GM21825 (cell line): ENCODE results near the gene TIPARP.
"Not testable (repeated sequence)": the region's sequence is repeated elsewhere in the genome, so short reads cannot be mapped to it uniquely, and the experiment has no call there.

Experiments
- ATAC-seq: cut with Tn5 transposase; IDR thresholded peaks from one replicate; pipeline ENCODE4 v1.9.1; 2021; ENCODE audit warnings: mild to moderate bottlenecking, moderate library complexity; ENCODE audit not compliant: unreplicated experiment

TIPARP gene

DNA sequence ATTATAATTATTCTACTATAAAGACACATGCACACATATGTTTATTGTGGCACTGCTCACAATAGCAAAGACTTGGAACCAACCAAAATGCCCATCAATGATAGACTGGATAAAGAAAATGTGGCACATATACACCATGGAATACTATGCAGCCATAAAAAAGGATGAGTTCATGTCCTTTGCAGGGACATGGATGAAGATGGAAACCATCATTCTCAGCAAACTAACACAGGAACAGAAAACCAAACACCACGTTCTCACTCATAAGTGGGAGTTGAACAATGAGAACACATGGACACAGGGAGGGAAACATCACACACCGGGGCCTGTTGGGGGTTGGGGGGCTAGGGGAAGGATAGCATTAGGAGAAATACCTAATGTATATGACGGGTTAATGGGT lies 62.7 kb downstream of the TIPARP start:
- ATAC-seq: not testable (repeated sequence)

DNA sequence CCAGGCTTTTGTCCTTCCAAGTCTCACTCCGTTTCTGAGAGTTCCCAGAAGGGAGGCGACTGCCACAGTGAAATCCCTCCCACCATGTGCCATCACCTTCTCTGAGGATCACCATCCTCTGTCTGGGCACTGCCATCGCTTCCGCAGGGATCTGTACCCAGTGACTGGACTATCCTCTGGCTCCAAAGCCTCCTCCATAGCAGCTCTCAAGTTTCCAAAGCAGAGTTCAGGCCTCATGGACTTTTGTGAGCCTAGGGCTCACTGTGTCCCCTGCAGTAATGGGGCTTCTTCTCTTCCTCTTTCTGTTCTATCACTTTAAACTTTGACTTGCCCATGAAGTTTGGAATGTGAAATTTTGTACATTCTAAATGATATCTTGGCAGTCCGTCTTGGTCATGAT lies 63.9 kb downstream of the TIPARP start:
- no peak for ATAC-seq

DNA sequence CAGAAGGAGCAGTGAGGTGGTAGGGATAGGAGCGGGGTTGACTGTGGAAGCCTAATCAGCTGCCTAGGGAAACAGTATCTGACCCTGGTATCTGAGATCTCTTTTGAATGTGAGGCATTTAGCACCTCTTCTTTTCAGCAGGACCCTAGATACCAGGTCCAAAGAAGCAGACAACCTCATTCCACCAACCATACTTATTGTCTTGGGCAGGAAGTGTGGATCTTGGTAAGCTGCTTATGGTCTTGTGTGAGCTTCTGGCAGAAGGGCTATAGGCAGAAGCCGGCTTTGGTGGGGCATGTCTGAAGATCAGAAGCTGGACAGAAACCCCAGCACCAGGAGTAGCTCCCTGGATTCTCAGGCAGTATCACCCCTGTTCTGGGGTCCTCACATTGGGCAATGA lies 65.6 kb downstream of the TIPARP start:
- no peak for ATAC-seq

DNA sequence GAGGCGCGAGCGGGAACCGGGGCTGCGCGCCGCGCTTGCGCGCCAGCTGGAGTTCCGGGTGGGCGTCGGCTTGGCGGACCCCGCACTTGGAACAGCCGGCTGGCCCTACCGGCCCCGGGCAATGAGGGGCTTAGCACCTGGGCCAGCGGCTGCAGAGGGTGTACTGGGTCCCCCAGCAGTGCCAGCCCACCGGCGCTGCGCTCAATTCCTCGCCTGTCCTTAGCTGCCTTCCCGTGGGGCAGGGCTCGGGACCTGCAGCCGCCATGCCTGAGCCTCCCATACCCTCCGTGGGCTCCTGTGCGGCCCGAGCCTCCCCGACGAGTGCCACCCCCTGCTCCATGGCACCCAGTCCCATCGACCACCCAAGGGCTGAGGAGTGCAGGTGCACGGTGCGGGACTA lies 66.2 kb downstream of the TIPARP start:
- not testable (repeated sequence) for ATAC-seq

DNA sequence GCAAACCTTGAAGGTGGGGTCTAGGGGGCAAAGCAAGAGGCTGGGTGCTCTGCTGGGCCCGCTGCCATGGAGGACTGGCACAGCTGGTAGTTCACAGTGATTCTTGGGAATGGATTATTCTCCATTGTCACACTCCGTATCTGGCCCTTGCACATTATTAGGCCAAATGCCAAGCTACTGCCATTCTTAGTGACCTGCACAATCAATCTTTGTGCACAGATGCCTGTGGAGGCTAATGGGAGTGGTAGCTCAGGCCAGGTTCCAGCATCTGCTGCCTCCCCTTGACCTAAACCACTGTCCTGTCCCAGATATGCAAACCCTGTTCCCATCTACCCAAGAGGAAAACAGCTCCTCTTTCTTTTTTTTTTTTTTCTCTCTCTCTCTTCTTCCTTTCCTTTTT lies 67.5 kb downstream of the TIPARP start:
- ATAC-seq: no peak

DNA sequence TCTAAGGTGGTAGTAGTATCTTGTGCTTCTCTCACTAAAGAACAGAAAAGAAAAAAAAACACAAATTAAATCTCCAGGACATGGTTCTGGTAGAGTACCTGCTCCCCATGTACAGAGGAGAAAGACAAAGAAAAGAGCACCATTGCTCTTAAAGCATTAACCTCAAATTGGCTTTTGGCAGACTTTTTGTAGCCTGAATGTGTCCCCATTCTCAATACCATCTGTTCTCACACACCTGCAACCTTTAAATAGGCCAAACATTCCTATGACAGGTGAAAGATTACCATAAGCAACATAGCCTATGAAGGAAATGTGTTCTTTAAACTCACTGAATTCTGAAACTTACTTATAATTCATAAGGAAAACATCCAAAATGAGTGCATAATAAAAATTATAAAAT lies 68.0 kb downstream of the TIPARP start:
- ATAC-seq: no peak

DNA sequence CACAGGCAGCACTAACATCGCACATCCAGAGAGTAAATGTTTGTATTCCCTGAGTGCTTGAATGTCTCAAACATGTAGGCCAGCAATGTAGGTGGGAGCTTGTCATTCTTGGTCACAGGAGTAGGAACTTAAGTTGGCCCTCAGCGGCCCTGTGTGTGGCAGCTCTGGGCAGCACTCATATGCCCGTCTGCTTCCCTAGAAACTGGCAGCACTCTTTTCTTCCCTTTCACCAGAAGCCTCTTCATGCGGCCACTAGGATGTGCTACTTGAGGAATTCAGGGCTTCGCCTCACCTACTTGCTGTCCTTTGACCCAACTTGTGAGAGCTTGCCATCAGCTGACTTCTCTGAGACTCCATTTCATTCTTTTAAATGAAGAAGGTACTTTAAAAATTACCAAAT lies 69.5 kb downstream of the TIPARP start:
- ATAC-seq: no peak

DNA sequence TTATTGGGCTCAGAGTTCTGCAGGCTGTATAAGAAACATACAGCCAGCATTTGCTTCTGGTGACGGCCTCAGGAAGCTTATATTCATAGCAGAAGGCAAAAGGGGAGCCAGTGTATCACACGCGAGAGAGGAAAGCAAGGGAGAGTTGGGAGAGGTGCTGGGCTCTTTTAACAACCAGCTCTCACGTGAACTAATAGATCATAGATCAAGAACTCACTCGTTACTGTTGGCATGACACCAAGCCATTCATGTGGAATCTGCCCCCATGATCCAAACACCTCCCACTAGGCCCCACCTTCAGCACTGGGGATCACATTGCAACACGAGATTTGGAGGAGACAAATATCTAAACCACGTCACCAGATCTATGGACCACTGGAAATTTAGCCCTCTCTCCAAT lies 70.2 kb downstream of the TIPARP start:
- ATAC-seq: no peak

DNA sequence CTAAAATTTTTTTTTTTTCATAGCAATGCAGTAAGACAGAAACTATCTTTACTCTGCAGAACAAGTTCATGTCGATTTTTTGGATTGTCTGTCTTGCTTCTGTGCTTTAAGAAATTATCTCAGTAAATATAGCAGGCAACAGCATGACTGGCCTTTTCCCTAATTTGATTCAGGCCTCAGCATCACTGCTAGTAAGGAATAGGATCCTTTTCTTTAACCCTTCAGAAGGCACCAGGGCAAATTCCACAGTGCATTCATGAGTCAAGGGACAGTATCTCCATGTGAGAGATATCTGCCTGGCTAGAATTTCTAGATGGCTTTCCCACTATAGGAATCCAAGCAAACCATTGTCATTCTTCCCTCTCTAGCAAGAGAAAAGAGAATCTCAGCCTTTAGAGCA lies 71.4 kb downstream of the TIPARP start:
- ATAC-seq: no peak

DNA sequence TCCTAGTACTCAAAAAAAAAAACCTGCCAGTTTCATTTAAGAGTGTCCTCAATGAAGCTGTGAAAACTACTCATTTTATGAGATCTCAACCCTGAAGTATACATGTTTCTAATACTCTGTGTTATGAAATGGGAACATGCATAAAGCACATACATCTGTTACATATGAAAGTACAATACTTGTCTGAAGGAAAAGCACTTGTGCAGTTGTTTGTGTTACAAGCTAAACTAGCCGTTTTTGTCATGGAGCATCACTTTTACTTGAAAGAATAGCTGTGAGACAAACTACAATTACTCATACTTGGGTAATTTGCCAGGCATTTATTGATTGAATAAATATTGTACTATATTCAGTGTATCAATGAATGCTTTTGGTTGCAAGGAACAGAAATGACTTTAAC lies 72.7 kb downstream of the TIPARP start:
- ATAC-seq: no peak

DNA sequence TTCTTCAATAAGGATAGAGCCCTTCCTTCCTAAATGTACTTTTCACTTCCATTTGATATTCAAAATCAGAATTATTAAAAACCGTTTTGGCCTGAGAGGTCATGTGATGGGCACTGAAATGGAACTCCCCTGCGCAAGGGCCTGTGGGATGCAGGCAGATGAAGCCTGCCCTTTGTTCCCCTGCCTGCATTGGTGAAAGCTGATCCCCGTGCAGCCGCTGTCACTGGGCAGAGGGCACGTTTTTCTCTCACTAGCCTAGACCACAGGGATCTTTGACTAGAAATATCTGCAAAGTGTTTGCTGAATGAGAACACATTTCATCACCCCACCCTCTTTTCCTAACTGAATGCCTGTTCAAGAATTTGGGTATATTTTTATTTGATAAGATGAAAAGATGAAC lies 74.9 kb downstream of the TIPARP start:
- ATAC-seq: no peak

DNA sequence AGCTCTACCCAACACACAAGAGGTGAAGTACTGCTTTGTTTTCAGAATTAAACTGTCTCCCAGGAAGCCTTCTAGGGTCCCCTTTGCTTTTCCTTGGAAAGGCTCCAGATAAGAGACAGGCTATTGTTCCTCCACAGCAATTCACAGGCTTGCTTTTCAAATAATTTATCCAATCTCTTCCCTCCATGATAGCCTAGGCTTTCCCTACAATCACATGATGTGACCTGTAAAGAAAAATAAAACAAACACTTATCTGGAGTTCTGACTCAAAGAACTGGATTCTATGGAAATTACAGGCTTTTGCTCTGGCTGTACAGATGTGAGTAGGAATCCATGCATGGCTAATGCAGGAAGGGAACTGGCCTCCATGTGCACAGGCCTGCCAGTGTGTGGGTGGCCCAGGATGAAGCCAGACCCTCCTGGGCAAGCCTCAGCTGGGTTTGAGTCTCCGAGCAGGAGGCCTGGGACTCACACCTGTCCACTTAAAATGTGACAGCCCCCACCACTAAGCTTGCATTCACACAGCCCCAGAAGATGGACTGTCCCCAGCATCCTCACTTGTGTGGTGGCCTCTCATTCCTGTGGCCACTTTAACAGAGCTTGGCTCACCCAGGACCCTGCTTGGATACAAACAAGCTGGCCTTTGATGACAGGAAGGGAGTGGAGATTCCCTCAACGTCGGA lies 75.9 kb downstream of the TIPARP start:
- no peak for ATAC-seq

DNA sequence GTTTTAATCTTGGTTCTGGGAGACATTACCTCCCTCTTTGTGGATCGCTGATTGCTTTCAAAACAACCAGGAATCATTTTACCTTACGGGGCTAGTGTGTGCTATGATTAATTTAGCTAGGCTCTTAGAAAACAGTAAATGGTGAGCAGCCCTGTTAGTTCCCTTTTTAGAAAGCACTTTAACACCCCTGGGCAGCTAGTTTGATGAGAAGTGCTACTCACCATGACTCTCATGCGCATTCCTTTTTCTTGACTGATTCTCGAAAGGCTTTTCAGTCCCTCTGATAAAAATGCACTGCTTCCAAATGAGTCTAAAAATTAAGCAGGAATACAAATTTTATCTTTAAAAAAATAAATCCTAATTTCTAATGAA lies 76.5 kb downstream of the TIPARP start:
- ATAC-seq: no peak

DNA sequence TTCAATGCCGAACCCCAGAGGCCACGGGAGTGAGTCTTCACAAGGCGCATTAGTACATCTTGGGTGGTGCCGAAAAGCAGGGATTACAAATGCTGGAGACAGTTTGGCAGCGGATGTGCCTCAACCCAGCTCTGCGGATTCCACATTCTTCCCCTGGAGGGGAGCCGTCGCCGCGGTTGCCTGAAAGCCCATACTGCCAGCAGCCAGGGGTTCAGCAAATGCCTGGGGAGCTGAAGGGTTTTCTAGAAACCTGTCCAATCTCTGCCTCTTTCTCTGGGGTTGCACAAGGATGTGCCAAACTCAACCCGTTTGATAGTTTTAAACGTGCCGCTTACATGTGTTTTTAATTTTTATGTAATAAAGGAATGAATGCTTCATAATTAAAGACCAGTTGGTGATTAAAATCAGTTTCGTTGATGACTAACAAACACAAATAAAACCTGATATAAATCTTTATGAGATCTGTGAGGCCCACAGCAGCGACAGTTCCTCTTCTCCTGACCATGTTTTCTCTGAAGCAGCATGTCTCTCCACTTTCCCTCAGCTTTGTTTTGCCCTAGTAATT lies 77.2 kb downstream of the TIPARP start:
- no peak for ATAC-seq
